HG03342 (cell line): Measurements from ENCODE around the gene CASP7.
"Not testable (repeated sequence)": the region's sequence is repeated elsewhere in the genome, so short reads cannot be mapped to it uniquely, and the experiment has no call there.

Source experiments
- ATAC-seq: cut with Tn5 transposase; IDR thresholded peaks from one replicate; pipeline ENCODE4 v1.9.1; 2021; ENCODE audit warnings: mild to moderate bottlenecking, moderate library complexity; ENCODE audit not compliant: unreplicated experiment

Gene CASP7

DNA sequence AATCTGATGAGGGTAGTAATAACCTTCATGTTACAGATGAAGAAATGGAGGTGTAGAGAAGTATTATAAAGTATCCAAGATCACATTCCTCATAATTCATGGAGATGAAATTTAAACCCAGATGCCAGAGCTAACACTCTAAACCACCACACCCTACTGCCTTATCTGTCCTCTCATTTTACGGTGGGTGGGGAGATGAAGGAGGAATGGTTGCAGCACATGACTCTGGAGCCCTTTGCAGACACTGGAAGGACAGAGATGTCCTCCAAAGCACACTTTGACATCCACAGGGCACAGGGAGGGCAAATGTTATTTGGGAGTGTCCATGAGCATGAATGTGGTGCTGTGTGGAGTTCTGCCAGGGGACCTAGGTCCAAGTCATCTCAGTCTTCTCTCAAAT is 72.8 kb downstream of the CASP7 start:
- ATAC-seq = no peak

- no peak for ATAC-seq
Measured at GRCh38 chr10:113753020-113753692, 73.4 kb downstream of the CASP7 start.

DNA sequence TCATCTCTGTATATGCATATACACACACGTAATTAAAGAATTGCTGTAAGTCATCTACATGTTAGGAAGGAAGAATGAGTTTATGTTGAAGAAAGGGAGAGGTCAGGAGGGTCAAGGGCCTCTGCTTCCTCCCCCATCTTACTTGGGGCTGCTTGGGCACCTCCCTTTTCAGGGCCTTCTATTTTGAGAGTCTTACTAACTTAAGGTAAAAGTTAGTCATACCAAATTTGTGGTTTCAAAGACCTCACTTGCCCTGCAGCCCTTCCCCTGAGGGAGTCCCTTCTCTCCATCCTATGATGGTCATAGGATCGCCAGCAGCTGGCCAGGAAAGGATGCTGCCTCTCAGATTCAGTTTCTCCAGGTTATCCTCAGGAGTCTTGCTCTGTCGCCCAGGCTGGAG is 74.4 kb downstream of the CASP7 start:
- no peak for ATAC-seq

DNA sequence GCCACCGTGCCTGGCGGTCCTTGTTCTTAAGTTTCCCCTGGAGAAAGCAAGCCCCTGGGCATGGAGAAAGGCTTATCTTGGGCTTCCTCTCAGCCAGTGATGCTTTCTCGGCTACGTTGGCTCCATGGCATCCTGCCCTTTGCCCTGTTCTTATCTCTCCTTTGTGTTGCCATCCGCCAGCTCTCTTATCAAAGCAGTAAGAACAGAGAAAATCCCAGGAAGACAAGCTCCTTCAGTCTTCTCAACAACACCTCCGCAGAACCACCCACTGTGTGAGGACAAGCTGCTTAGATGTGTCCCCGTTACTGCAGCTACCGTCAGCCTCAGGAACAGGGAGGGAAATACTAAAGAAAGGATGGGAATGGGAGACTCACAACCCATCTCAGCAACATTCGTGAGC is 75.1 kb downstream of the CASP7 start:
- ATAC-seq = no peak

DNA sequence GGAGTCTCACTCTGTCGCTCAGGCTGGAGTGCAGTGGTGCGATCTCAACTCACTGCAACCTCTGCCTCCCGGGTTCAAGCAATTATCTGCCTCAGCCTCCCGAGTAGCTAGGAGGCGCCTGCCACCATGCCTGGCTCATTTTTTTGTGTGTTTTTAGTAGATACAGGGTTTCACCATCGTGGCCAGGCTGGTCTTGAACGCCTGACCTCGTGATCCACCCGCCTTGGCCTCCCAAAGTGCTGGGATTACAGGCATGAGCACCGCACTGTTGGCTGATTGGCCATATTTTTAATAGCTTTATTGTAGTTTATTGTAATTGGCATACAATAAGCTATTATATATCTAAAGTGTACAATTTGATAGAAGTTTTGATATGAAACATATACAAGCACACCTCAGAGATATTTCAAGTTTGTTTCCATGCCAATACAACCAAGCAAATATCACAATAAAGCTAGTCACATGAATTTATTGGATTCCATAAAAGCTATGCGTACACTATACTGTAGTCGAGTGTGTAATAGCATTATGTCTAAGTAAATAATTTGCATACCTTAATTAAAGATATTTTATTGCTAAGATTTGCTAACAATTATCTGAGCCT is 77.3 kb downstream of the CASP7 start:
- ATAC-seq = no peak

DNA sequence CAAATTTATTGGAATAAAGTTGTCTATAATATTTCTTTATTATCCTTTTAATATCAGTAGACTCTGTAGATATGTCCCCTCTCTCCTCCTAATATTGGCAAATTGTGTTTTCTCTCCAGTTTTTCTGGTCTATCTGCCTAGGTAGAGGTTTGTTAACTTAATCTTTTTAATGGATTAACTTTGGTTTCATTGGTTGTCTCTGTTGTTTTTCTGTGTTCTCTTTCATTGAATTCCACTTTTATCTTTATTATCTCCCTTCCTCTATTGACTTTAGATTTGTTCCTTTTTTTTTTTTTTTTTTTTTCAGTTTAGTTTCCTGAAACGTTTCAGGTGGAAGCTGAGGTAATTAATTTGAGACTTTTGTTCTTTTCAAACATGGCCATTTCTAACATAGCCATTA is 82.4 kb downstream of the CASP7 start:
- no peak for ATAC-seq

GRCh38 chr10:113764582-113764981 is 84.9 kb downstream of the CASP7 start:
- no peak for ATAC-seq

GRCh38 chr10:113765910-113766309 is 86.2 kb downstream of the CASP7 start:
- ATAC-seq = no peak

- no peak for ATAC-seq
Measured at GRCh38 chr10:113767222-113767621, 87.5 kb downstream of the CASP7 start.

GRCh38 chr10:113770346-113770745 is 90.6 kb downstream of the CASP7 start:
- no peak for ATAC-seq

- not testable (repeated sequence) for ATAC-seq
Measured at GRCh38 chr10:113771131-113771530, 91.4 kb downstream of the CASP7 start.

DNA sequence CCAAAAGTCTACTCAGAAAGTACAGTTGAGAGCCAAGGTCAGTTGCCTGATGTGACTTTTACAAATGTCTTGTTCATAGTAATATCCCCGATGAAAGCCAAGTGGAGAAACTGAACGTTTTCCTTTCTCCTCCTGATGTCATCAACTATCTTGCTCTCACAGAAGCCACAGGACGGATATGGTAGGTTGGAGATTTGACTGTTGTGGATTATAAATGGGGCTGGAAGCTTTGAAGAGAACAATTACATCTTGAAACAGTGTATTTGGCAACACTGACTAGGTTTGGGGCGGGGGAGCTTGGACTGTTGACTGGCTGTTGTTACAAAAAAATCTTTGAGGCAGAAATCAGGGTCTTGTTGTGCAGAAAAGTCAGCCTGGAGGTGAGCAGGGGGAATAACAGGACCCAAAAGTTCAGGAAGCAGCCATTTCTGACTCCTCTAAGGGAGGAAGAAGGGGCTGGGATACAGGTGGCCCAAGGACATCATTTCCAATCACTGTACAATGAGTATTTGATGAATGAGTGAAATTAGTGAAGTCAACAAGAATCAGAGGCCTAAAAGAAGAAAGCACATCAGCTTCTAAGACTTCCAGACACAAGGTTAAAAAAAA is 96.1 kb downstream of the CASP7 start:
- ATAC-seq = no peak

DNA sequence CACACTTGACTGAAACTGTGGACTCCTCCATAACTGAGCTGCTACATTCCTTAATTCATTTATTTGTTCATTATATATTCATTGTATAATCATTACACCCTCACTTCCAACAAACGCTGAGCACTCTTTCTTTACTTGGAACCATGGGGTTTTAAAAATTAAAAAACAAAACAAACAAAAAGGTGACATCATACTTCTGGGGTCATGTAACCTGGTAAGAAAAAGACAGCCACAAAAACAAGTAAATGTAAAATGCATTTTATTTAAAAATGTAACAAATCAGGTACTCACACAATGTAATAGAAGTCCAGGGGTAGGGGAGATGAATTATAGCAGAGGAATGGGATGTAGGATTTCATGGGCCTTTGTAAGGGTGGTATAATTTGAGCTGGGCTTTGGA is 96.8 kb downstream of the CASP7 start:
- ATAC-seq = no peak
